ENCODE results near the gene ANKFY1.
A peak's percentile ranks its signal among the peaks of the same experiment; 100 is the strongest.
"Not testable (repeated sequence)": the region's sequence is repeated elsewhere in the genome, so short reads cannot be mapped to it uniquely, and the experiment has no call there.

ANKFY1 gene

GRCh38 chr17:4215882-4216570 lies 47.8 kb downstream of the ANKFY1 start:
- no peak for DNase-seq (ENCODE audit: low read depth in 2 of 2)

DNA sequence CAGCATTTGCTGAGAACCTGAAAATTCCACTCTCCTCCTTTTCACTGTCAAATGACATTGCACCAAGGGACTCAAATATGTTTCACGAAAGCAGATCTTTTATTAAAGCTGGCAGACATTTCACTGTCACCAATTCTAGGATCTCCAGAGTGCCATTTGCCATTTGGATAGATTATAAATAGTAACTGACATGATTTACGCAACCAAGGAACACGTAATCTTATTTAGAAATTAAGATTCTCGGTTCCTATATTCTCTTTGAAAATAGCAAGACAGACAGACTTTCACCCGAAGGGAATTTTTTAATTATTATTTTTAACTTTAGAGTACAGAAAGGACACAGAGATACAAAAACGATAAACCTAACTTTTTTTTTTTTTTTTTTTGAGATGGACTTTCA lies 49.6 kb downstream of the ANKFY1 start:
- DNase-seq (ENCODE audit: low read depth in 2 of 2): no peak

GRCh38 chr17:4209611-4210010 lies 54.2 kb downstream of the ANKFY1 start:
- no peak for DNase-seq (ENCODE audit: low read depth in 2 of 2)

DNA sequence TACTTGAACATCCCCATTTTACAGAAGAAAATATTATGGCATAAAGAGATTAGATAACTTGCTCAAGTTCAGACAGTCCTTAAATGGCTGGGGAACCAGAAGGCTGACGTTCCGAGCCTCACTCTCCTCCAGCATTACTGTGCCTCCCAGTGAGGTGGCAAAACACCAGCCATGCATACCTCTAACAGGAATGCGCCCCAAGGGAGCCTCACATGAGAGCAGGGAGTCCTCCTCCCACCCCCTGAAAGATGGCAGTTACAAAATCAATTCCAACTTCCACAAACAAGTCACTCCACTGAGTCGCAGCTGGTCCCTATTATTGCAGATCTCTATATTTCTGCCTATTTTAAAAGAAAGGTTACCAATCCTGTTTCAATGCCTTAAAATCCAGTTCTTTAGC lies 55.5 kb downstream of the ANKFY1 start:
- no peak for DNase-seq (ENCODE audit: low read depth in 2 of 2)

DNA sequence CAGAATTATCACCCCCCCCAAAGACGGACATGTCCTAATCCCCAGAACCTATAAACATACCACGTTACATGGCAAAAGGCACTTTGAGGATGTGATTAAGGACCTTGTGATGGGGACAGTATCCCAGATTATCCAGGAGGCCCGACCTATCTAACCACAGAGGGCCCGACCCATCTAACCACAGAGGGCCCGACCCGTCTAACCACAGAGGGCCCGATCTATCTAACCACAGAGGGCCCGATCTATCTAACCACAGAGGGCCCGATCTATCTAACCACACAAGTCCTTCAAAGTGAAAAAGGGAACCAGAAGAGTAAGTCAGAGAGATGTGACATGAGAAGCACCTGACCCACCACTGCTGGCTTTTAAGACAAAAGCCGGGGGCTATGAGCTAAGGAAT lies 56.8 kb downstream of the ANKFY1 start:
- DNase-seq (ENCODE audit: low read depth in 2 of 2): no peak

DNA sequence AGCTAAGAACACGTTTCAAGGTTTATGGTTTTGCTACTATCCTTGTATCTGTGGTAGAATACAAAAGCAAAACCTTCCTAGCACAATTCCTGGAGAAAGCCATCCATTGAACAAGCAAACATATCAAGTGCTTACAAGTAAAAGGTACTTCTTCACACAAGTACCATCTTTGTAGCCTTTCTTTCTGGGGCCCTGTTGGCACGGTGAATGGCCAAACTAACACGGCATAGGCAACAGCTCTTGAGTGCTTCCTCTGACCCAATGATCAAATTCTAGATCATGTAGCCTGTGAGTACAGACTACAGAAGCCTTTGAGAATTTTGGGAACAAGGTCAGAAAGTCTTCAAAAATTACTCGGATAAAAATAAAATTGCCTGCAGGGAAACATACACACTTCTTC lies 57.9 kb downstream of the ANKFY1 start:
- no peak for DNase-seq (ENCODE audit: low read depth in 2 of 2)

GRCh38 chr17:4204710-4205173 lies 59.0 kb downstream of the ANKFY1 start:
- DNase-seq (ENCODE audit: low read depth in 2 of 2): peak; percentile 84 to 87

DNA sequence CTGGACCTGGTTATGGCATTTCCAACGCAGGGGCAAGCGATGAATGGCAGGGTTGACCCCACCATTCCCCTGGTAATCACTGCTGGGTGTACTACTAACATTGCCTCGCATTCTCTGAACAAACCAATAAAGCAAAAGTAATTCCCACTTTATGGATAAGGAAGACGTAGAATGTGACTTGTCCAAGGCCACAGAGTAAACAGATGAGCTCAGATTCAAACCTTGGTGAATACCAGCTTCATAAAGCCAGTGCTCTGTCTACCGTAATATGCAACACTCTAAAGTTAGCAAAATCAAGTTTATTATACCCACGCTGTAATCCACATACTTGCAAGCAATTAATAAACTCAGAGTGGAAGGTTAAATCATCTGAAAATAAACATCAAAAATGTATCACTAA lies 59.6 kb downstream of the ANKFY1 start:
- no peak for DNase-seq (ENCODE audit: low read depth in 2 of 2)

DNA sequence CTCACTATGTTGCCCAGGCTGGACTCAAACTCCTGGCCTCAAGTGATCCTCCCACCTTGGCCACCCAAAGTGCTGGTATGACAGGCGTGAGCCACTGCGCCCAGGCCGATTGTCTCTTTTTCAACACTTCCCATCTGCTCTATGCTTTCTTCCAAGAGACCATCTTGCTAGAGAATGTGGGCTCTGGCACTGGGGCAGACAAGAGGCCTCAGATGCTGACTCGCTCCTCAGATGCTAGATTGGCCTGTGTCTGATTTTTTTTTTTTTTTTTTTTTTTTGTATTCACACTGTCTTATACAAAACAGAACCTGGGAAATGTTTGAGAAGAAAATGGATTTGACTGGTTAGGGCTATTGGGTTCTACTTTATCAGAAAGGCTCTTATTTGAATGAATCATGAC lies 62.6 kb downstream of the ANKFY1 start:
- no peak for DNase-seq (ENCODE audit: low read depth in 2 of 2)

DNA sequence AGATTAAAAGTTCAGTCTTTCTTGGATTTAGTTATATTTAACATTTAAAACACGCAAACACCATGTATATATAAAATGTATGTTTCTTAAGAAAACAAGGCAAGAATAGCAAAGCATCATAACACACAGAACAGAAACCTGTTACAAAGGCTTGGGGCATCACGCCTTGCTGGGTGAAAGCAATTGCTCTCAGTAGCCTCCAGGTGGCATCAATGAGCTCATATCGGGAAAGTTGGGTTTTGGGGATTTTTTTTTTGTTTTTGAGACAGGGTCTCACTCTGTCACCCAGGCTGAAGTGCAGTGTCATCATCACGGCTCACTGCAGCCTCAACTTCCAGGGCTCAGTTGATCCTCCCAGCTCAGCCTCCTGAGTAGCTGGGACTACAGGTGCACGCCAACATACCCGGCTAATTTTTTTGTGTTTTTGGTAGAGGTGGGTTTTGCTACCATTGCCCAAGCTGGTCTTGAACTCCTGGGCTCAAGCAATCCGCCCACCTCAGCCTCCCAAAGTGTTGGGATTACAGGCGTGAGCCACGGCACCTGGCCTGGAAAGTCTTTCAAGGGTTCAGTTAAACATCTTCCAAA lies 63.9 kb downstream of the ANKFY1 start:
- DNase-seq (ENCODE audit: low read depth in 2 of 2): no peak

GRCh38 chr17:4198995-4199394 lies 64.8 kb downstream of the ANKFY1 start:
- no peak for DNase-seq (ENCODE audit: low read depth in 2 of 2)

DNA sequence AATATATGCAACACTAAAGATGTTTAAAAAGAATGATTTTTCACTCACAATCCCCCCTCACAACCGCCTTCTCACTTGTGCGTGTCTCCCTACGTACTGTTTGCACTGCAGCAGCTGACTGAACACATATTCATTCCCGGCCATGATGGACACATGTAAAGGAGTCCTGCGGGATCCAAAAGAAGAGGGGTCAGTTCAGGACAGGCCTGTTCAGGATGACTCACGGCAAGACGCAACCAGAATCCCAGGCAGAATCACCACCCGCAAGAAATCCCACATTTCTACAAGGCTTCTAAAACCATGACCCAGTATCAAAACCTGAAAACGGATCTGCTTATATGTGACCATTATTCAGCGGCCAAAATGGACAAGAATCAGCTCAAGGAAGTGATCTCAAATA lies 68.5 kb downstream of the ANKFY1 start:
- DNase-seq (ENCODE audit: low read depth in 2 of 2): no peak

GRCh38 chr17:4194796-4195195 lies 69.0 kb downstream of the ANKFY1 start:
- DNase-seq (ENCODE audit: low read depth in 2 of 2): no peak

- not testable (repeated sequence) for DNase-seq (ENCODE audit: low read depth in 2 of 2)
These were observed 73.0 kb downstream of the ANKFY1 start for GRCh38 chr17:4190791-4191190.

DNA sequence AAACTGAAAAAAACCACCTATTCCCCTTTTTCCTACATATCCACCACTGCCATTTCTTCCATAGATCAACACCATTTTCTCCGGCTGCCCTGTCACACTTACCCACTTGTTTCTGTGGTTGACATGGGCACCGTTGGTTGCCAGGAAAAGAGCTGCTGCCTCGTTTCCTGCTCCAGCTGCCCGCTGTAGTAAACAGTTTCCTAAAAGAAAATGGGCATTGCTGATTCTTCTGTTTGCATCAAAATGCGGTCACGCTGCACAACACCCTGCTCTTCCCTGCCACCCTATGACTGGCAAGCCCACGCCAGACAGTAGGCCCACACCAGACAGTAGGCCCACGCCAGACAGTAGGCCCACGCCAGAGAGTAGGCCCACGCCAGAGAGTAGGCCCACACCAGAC lies 74.5 kb downstream of the ANKFY1 start:
- no peak for DNase-seq (ENCODE audit: low read depth in 2 of 2)

DNA sequence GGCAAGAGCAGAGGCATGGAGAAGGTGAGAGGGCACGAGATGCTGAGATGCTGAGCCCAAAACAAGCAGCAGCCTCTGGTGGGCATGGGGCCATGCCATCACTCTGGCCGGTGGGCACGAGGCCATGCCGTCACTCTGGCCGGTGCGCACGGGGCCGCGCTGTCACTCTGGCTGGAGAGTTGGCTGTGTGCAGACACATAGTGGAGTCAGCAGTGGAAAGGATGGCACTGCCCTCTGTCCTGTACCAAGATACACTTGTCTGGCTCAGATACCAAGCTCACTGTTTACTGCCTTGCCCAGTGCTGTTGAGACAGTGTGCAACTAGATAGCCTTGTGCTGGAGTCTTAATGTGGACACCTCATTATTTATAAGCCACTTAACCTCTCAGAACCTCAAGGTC lies 75.7 kb downstream of the ANKFY1 start:
- DNase-seq (ENCODE audit: low read depth in 2 of 2): no peak

GRCh38 chr17:4187076-4187475 lies 76.7 kb downstream of the ANKFY1 start:
- no peak for DNase-seq (ENCODE audit: low read depth in 2 of 2)

GRCh38 chr17:4186357-4186881 lies 77.4 kb downstream of the ANKFY1 start:
- no peak for DNase-seq (ENCODE audit: low read depth in 2 of 2)

DNA sequence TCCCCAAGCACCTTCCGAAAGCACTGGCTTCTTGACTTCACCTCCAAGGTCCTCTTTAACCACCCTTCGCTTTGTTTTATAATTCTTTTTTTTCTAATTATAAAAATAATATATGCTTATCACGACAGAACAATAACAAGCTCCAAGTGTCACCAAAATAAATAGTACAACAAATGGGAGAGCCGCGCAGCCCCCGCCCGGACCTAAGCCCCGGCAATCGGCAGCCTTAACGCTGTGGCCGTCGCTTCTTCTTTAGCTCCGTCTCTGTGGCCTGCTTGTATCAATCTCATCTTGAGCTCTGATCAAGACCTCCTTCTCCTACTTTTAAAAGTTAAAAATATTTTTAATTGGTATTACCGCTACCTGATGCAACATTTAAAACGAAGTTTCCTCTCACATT lies 78.1 kb downstream of the ANKFY1 start:
- no peak for DNase-seq (ENCODE audit: low read depth in 2 of 2)

DNA sequence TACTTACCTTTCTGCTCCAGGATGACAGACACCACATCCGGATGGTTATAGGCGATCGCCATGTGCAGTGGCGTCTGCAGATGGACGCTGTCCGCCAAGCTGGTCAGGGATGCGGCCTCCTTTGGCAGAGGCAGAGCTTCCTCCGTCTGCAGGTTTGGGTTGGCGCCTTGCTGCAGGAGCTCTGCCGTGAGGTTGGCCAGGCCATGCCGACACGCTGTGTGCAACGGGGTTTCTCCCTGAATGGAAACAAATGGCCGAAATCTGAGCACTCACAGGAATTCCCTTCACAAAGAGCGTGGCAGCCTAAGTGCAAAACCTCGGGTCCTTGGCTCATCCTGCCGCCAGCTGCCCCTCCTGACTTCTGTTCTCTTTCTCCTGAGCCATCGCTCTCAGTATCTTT lies 79.0 kb downstream of the ANKFY1 start:
- DNase-seq (ENCODE audit: low read depth in 2 of 2): no peak

GRCh38 chr17:4182043-4182442 lies 81.7 kb downstream of the ANKFY1 start:
- DNase-seq (ENCODE audit: low read depth in 2 of 2): no peak

GRCh38 chr17:4180791-4181190 lies 83.0 kb downstream of the ANKFY1 start:
- no peak for DNase-seq (ENCODE audit: low read depth in 2 of 2)

DNA sequence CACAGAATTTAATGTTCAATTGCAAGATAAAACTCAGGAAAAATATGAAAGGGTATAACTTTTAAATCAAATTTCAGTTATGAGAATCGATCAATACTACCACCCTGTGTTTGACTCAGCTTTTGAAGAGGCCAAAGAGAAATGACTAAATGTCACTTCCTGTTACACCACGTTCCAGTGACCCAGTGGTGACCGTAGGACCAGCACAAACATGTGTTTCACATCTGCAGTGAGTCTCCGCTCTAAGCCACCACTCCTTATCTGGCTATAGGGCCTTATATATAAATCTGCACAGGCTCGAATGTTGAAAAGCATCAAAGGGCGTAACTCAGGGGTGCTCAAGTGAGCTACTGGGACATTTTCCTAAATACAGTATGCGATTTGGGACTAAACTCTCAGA lies 84.7 kb downstream of the ANKFY1 start:
- DNase-seq (ENCODE audit: low read depth in 2 of 2): no peak

DNA sequence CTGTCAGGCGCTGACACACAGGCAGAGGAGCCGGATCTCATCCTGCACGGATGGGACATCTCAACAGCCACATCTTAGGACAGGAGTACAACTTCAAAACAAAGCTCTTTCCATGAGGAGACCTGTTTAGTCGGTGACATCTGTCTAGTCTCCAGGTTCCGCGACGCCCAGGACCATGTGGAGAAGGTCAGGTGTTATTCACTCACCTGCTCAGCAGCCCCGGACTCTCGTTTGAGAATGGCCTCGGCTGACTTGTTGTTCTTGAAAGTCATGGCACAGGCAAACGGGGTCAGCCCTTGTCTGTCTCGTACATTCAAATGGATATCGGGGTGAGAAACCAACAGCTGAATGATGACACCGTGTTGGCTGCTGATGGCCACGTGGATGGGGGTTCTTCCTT lies 85.1 kb downstream of the ANKFY1 start:
- DNase-seq (ENCODE audit: low read depth in 2 of 2): no peak

Data from fibroblast of skin of left biceps (primary cell).